ENCODE results near the gene ABRACL. TPM values are rescaled to one million over a fixed set of nuclear protein-coding genes. Genes with fewer than 3 reads are reported as not detected.

The ABRACL gene
- total RNA-seq, 1 donor from 2014 or later = 49.8 TPM

DNA sequence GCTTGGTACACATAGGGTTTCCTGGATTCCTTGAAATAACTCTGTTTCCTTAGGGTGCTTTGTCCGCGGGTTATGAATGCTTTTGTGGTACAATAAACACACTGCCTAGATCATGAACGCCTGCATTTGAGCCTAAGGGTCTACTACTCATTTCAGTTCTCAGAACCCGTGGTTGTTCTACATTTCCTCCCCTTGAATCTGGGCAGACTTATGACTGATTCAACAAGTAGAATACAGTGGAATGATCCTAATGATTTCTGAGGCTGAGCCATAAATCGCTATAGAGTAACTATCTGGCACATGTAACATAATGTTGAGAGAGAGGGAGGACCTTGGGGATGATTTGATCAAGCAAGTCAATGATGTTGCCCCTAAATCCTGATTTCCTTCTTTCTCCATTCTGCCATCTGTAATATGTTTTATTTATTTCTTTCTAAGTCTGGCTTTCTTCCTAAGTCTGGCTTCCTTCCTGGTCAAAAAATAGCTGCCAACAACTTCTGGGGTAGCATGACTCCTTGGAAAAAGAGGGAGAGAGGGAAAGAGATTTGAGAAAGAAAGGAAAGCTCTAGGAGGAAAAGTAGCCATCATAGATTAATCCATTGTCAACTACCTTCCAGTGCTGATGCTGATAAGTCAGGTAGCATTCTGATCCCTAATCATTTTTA lies 23.0 kb downstream of the ABRACL start:
- DNase-seq (ENCODE audit: low spot score) (no peak), ATAC-seq (no peak)

DNA sequence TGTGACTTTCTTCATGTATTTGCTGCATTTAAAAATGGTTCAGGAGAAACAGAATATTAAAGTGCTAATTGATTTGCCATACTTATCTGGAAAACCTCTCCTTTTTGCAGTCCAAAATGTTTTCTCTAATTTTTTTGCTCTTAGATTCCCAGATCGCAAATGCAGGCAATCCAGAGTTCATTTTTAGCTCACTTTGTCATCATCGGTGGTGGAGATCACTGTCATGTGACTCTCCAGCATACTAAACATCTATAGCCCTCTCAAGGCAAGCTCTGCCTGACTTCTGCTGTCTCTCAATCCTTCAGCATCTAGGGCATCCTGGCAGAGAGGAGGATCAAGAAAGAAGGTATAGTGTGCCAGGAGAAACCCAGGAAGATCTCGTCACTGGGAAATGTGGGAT lies 24.8 kb downstream of the ABRACL start:
- no peak for ATAC-seq

GRCh38 chr6:139054001-139054400 lies 25.5 kb downstream of the ABRACL start:
- ATAC-seq (no peak), DNase-seq (ENCODE audit: low spot score) (no peak)

More for the DNA sequence above, 24.8 kb downstream of the ABRACL start:
- DNase-seq (ENCODE audit: low spot score) = no peak

- ATAC-seq = no peak
These were observed 27.2 kb downstream of the ABRACL start for GRCh38 chr6:139055709-139056108.

DNA sequence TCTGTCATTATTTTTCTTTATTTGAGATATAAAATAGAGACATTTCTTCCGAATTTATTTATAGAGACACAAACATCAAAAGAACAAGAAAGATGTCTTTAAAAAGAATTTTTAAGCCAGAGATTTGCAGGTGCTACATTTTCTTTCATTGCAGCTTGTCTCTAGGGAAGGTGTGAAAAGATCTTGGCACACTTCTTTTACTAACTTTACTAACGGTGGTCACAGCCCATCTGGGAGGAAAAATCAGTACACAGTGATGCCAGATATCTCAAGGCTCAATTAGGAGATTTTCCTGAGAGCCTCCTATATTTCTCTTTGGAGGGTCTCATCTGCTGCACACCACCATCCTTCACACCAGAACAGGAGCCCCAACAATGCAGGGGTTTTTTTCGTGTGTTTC lies 29.5 kb downstream of the ABRACL start:
- no peak for DNase-seq (ENCODE audit: low spot score)
- ATAC-seq = no peak

More at GRCh38 chr6:139055709-139056108, 27.2 kb downstream of the ABRACL start:
- no peak for DNase-seq (ENCODE audit: low spot score)

DNA sequence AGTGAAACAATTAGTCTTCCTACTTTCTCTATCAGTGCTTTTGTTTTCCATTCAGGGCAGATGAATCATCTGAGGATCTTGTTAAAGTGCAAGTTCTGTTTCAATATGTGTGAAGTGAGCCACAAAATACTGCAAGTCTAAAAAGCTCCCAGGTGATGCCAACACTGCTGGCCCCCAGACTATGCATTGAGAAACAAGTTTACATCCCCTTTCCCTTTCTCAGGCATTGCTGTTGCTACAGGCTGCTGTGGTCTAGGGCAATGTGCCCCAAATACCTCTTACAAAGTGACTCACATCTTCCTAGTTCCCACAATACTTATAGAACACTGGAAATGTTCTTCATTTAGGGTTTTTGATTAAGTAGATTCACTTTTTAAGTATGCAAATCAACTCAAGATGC lies 31.8 kb downstream of the ABRACL start:
- DNase-seq (ENCODE audit: low spot score) (no peak), ATAC-seq (no peak)

DNA sequence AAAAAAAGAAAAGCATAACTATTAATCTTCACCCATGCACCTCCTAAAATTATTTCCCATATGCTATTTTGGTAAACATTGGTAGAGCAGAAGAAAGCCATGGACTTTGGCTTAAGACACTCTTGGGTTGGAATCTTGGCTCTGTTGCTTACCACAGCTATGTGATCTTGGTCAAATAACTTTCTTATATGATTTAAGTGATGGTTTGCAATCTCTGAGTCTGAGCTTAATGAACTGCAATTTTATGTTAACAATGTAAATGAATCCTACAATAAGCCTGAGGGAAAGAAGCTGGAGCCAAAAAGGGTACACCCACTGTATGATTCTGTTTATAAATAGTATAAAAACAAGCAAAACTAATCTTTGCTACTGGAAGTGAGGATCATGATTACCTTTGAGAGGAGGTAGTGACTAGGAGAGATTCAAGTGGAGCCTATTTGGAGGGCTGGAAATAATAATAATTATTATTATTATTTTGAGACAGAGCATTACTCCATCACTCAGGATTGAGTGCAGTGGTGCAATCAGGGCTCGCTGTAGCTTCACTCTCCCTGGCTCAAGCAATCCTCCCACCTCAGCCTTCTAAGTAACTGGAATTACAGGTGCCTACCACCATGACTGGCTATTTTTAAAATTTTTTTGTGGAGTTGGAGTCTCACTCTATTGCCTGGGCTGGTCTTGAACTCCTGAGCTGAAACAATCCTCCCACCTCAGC lies 34.5 kb downstream of the ABRACL start:
- DNase-seq (ENCODE audit: low spot score) (no peak), ATAC-seq (no peak)

- ATAC-seq (no peak), DNase-seq (ENCODE audit: low spot score) (no peak)
These were observed 36.6 kb downstream of the ABRACL start for GRCh38 chr6:139064981-139065665.

DNA sequence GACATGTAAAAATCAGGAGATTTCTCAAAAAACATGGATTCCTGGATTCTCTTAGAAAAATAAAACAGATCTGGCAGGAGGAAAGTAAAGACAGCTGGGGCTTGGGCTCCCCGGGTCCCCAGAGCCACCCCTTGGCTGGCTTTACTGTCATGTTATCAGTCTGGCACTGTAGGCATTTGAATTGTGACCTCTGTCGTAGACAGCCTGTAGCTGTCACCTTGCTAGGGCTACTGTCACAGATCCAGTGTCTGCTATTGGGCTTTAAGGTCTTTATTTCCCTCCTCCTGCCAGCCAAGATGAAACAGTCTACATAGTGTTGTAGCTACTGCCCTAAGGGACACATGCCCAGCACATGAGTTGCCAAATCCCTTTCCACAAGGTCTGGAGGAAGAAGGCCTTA lies 37.5 kb downstream of the ABRACL start:
- ATAC-seq (no peak), DNase-seq (ENCODE audit: low spot score) (no peak)

DNA sequence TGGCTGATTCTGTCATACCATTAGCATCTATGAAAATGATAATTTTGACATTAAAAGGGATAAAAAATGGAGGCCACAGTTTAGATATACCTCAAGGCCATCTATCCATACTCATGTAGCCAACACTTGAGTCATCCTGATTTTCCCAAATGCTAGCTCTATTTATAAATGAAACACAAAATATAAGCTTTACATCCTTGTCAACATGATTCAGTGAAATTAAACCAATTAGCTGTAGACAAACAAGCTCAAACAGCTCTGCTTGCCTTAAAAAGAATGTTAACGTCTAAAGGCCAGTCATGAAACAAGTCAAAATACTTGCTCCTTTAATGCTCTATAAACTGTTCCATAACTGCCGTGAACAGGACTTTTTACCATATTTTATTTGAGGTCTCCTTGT lies 40.3 kb downstream of the ABRACL start:
- ATAC-seq (no peak), DNase-seq (ENCODE audit: low spot score) (no peak)

DNA sequence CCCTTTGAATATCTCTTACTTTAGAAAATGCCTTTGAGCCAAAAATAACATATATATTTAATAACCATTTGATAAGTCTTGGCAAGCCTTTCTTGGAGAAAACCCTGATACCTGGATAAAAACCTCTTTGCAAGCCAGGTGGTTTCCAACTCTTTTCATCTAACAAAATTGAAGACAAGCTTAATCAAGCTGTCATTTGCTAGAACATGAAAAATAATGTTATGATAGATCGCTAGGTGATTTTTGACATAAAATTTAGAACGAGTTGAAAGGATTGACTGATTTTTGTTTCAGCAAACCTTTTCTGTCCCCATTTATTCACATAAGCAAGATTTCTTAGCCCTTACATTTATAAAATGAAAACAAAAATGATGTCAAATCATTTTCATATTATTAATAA lies 44.6 kb downstream of the ABRACL start:
- no peak for DNase-seq (ENCODE audit: low spot score)
- ATAC-seq = no peak

DNA sequence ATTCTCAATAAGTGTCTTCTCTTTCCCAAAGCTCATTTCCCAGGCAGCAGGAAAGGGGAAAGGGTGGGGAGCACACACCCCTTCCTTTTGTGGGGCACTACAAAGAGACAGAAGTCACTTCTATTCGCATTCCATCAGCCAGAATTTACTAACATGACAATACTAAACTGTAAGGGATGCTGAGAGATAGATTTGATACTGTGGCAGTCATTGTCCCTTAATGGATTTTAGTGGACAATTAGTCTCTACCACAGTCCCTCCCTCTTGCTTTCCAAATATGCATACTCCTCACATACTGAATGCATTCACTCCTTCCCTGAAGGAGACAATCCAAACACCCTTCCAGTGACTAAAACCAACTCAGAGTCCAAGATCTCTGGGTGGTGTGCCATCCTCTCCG lies 50.5 kb downstream of the ABRACL start:
- DNase-seq (ENCODE audit: low spot score) = no peak
- ATAC-seq = no peak

DNA sequence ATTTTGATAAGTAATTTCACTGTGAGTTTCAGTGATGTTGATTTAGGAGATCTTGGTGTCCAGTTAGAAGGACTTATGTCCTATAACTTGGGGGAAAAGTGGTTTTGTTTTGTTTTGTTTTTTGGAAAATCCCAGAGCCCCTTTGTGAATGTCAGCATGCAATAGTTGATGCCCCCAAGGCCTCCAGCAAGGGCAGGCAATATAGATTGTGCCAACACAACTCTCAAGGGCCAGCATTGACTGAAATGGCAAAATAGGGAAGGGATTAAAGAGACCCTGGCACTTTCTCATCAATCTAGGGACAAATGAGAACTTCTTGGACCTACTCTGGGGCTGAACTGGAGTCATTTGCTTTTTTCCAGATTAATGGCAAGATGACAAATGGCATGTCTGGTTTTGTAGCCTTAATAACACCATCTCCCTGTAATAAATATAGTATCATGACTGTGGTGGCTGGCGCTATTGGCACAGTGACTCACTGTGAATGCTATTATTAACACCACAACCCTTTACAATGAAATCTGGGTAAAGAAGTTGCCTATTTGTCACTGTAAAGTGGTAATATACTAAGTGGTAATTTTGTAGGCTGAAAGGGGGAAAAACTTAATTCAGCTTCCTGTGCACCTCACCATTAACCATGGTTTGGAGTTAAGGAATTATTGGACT lies 51.8 kb downstream of the ABRACL start:
- DNase-seq (ENCODE audit: low spot score) = no peak
- no peak for ATAC-seq

DNA sequence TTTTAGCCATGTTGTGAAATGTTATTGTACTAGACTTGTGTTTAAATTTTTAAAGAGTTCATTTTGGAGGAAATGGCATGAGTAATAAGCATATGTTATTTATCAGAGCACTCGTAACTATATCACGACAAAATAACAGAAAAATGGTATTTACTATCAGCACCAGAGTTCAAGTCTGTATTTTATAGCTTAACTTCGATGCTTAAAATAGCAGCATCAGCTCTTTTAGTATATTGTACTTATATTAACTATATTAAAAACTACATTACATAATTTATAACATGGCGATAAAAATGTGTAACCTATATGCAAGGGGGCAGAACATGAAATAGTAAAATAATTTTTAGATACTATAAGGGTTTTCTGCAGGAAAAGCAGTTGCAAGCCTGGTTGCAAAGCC lies 52.9 kb downstream of the ABRACL start:
- DNase-seq (ENCODE audit: low spot score) = no peak

DNA sequence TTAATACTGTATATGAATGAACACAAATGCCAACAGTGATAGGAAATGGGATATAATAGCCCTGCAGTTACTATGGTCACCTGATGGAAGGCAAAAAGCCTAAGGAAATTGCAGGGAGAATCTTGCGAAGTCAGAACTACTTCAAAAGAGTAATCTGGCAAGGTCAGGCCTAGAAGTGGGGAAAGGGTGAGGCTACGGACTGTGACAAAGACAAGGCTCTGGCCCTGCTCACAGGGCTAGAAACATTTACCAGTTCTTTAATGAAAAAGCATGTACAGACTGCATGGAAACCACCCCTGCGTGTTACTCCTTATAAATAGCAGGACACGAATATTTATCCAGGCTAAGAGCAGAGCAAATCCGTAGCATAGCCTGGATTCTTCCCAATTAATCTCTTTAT lies 53.8 kb downstream of the ABRACL start:
- DNase-seq (ENCODE audit: low spot score) (no peak), ATAC-seq (no peak)

More for the DNA sequence above, 52.9 kb downstream of the ABRACL start:
- ATAC-seq = no peak

DNA sequence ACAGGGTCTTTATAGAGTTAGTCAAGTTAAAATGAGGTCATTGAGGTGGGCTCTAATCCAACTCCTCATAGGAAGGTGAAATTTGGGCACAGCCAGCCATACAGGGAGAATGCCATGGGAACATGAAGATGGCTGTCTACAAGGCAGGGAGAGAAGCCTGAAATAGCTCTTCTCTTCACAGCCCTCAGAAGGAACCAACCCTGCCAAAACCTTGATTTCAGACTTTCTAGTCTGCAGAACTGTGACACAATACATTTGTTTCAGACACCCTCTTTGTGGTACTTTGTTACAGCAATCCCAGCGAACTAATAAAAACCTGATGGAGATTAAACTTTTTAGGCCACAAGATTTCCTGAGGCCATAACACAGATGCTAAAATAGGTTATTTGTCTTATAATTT lies 63.3 kb downstream of the ABRACL start:
- ATAC-seq (no peak), DNase-seq (ENCODE audit: low spot score) (no peak)

Other genes starting within 250 kb of the ABRACL start
- not detected for gene ECT2L, start 232.7 kb upstream of the ABRACL start, total RNA-seq
- 49.4 TPM for gene REPS1, start 40.5 kb upstream of the ABRACL start, total RNA-seq
- gene HECA, start 106.3 kb downstream of the ABRACL start, total RNA-seq = 7.4 TPM